Stimulated activated CD8-positive, alpha-beta memory T cell treated with anti-CD3 and anti-CD28 coated beads, Interleukin-15, amount 100 ng/mL, for 24 hours (primary cell): Measurements from ENCODE around the gene ANKDD1B.

Source experiments
- DNase-seq: peaks from one replicate; pipeline ENCODE4 v3.0.0-alpha.2; 2020; ENCODE audit warnings: low read depth

The ANKDD1B gene

DNA sequence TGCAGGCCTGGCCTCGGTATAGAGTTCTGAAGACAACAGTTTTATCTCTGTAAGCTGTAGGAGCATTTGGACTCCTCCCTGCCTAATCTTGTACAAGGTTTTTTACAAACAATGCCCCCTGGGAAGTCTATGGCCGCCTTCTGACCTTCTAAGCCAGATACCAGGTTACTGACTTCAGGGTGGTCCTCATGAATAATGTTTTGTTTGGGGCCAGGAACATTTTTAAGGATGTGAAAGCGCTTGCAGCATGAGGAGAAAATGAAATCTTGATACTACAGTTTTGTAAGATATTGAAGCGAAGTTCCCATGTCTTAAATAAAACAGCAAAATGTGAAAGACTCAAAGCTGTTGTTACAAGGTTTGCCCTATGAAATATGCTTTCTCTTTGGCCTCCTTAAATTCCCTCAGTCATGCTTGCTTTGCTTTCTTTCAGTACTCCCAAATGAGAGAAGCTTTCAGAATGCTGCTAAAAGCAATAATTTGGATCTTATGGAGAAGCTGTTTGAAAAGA lies 5.2 kb downstream of the ANKDD1B start:
- DNase-seq, result no peak

DNA sequence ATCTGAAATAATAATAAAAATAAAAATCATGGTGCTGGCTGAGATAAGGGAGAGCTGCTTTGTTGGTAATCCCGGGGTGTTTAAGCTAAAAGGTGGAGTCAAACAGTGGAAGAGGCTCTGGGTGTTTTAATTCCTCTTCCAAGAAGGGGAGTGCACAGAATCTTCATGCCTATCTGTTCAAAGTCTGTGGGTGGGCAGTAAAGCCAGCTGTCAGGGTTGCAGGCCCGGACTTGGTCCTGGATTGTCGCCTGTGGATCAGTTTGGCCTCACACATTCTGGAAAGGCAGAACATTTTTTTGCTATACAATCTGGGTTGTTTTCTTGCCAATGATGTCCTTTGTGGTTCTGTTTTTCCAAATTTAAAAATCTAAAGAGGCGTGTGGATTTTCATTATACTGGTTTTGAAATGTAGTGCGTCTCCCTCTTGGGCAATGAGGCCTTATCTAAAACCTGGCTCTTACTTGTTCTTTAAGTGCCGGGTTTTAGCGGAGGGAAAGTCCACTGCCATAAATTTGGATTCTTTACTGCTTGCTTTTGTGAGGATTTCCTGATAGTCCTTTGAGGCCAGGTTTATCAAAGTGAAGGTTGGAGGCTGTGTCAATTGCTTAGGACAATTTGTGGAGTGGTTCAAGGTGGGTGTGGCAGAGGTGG lies 5.8 kb downstream of the ANKDD1B start:
- no peak for DNase-seq

- no peak for DNase-seq
Observed at GRCh38 chr5:75617736-75618352, 6.6 kb downstream of the ANKDD1B start.

GRCh38 chr5:75620184-75620959 lies 9.1 kb downstream of the ANKDD1B start:
- no peak for DNase-seq

DNA sequence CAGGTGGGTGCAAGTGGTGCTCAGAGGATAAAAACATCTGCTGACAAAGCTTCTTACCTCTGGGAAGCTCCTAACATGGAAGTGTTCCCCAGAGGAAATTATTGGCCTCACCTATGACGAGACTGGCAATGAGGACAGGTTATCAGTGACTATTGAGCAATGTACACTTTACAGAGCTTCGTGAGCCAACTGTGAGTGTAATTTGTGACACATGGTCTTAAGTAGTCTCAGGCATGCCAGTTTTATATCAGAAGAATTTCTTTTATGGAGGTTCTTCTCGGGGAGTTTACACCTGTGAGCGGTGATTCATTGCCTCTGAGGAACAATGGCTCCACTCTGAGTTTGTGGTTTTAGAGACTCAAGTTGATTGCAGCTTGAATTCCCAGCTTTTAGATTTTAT lies 11.3 kb downstream of the ANKDD1B start:
- DNase-seq, result no peak

- no peak for DNase-seq
Observed at GRCh38 chr5:75623846-75624245, 12.6 kb downstream of the ANKDD1B start.

DNA sequence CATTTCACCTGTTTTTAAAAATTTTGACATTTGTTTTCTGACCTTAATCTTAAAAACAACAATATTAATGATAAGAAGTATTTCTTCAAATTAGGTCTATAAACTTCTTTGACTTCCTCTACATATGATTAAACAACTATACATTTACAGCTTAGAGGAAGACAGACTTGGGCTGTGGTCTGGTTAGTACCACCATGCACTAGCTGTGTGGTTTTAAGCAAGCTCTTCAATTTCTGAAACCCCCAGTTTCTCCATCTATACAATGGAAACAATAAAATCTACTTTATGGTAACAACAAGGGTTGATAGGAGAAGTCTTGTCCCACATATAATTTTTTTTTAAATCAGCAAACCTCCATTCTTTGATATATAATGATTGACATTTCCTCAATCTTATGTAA lies 15.7 kb downstream of the ANKDD1B start:
- no peak for DNase-seq

- no peak for DNase-seq
Observed at GRCh38 chr5:75627801-75628200, 16.5 kb downstream of the ANKDD1B start.

DNA sequence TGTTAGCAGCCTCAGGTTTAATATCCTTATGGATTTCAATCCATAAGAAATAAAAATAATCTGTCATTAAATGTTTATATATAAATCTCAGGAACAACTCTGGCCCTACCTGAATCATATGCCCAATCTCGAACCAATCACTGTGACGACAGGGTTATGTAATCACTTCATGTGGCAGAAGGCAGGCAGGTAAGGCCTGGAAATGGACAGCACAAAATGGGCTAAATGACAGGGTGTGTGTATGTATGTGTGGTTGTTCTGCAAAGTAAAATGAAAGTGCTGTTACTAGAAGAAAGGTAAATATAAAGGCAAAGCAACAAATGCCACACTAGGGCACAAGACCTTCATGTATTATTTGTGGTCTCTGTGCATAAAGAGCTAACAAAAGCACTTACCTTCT lies 19.6 kb downstream of the ANKDD1B start:
- no peak for DNase-seq

- DNase-seq, result no peak
Observed at GRCh38 chr5:75632321-75632720, 21.1 kb downstream of the ANKDD1B start.

DNA sequence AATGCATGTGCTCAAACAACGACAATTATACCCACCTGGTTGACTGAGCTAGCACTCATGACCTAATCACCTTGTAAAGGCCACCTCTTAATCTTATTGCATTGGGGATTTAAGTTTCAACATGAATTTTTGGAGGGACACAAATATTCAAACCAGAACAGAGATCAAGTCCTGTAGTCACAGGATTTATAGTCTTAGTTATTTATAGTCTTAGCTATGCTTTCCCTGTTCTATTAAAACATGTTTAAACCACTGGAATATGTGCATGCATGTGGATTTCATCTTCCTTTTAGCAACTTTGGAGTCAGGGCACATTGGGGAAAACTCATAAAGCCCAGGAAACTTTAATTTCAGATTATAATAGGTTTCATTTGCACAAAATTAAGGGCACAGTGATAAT lies 26.7 kb downstream of the ANKDD1B start:
- no peak for DNase-seq

- no peak for DNase-seq
Observed at GRCh38 chr5:75639535-75640311, 28.5 kb downstream of the ANKDD1B start.

DNA sequence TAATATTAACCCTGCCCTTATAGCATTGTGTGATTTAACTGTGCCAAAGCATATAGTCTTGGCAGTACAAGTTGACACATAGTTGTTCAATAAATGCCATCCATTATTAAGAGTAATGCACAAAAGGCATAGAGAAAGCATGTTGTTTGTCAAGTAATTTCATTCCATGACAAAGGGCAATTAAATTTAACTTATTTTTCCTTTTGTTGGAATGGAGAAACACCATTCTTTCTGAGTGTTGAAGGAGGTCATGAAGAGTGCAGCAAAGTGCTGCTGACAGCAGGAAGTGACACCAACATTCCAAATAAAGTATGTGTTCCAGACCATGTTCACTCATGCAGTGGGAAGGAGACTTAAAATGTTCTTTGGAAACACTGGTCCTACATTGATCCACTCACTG lies 29.1 kb downstream of the ANKDD1B start:
- DNase-seq, result no peak

- no peak for DNase-seq
Observed at GRCh38 chr5:75640826-75641225, 29.6 kb downstream of the ANKDD1B start.

DNA sequence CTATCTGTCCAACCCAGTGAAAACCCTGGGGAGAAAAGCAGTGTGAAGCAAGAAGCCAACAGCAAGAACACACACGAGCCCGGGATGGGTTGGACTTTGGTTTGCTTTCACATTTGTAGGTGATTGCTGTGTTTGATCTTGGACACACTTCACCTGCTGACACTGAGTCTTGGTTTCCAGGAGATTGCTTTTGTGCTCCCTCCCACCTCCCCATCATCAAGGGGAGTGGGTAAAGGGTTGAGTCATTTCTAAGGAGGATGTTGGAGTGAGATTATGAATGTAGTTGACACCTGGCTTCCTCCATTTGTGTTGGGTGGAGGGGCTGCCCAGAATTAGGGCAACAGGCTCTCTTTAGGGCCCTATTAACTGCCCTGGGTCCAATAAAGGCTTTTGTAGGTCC lies 37.5 kb downstream of the ANKDD1B start:
- no peak for DNase-seq

GRCh38 chr5:75651575-75652238 lies 40.5 kb downstream of the ANKDD1B start:
- DNase-seq, result no peak

DNA sequence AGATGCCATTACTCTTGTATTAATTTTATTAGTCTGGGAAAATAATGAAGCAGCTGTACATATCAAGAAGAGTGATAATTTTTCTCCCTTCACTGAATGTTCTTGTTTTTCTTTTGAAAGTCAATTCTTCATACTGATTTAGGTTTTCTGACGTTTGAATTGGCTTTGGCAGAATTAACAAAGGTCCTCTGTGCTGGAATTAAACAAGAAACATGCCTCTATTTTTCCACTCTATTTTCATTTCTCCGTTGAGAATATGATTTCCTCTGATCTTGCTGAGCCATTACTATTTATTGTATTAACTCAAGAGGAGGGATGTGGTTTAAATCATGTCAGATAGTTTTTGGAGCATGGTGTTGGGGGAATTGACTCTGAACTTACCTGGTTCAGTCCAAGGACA lies 42.3 kb downstream of the ANKDD1B start:
- DNase-seq, result no peak

DNA sequence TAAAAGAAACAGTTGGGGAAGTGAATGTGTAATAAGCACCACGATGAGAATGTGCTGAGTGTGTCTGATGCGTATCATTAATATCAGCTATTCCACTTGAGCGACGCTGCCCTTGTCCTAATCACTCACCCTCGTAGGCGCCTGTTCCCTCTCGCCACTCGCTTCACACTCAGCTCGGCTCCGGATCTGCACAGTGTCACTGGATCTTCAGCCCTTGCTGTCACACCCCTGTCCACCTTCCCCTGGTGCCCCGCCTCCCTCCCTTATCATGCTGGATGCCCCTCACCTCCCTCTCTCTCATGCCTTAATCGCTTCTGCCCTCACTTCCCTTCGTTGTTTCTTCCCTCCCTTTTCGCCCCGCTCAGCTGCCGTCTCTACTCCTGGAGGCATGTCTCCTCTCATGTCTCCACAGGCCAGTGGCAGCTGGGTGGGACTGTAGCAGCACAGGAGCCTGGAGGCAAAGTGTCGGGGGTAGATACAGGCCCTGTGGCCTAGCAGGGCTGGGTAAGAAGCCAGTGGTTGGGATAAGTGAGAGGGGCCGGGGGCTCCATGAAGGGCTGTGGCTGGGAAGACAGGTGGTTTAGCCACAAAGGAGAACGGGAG lies 43.5 kb downstream of the ANKDD1B start:
- DNase-seq, result no peak

GRCh38 chr5:75656311-75657003 lies 45.2 kb downstream of the ANKDD1B start:
- DNase-seq, result no peak

DNA sequence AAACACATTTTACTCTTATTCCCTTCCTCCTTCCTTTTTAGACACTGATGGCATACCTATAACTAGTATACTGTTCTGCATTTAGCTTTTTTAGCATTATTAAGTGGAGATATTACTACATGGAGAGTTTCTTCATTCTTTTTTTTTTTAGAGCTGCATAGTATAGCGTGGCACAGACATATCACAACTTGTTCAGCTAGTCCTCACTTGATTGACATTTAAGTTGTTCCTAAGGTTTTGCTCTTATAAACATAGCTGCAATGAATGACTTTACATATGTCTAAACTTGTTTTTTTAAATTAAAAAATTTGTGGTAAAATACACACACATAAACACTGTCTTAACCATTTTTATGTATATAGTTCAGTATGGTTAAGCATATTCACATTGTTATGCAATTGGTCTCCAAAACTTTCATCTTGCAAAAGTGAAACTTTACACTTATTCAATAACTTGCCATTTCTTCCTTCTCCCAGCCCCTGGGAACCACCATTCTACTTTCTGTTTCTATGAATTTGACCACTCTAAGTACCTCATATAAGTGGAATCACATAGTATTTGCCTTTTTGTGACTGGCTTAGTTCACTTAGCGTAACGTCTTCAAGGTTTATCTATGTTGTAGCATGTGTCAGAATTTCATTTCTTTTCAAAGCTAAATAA lies 48.7 kb downstream of the ANKDD1B start:
- DNase-seq, result no peak
